K562 (cell line): ENCODE measurements around the gene JUNB. TPM values are rescaled to one million over a fixed set of nuclear protein-coding genes. Genes with fewer than 3 reads are reported as not detected.
A peak's percentile ranks its signal among the peaks of the same experiment; 100 is the strongest.

Source experiments
- BCOR ChIP-seq: fragments of 450-650 bp; IDR thresholded peaks from 2 replicates; pipeline ENCODE4 v1.6.1; 2016
- C11orf30 ChIP-seq: fragments of 450-650 bp; IDR thresholded peaks from 2 replicates; pipeline ENCODE4 v1.6.1; 2016; ENCODE audit warnings: low read depth, mild to moderate bottlenecking
- CBX1 ChIP-seq: sonication (generic); IDR thresholded peaks from 2 replicates; pipeline ENCODE4 v1.6.1; 2016; ENCODE audit warnings: antibody characterized with exemption, low read depth, mild to moderate bottlenecking
- E2F5 ChIP-seq: sonication (generic); formaldehyde crosslinking; IDR thresholded peaks from 2 replicates; pipeline ENCODE4 v1.8.0; 2022; ENCODE audit warnings: mild to moderate bottlenecking, missing genetic modification reagents
- ELK3 ChIP-seq: fragments of 450-650 bp; formaldehyde crosslinking; IDR thresholded peaks from 2 replicates; pipeline ENCODE4 v1.4.0; 2020; ENCODE audit warnings: mild to moderate bottlenecking
- ETV1 ChIP-seq: fragments of 450-650 bp; conservative IDR thresholded peaks from 2 replicates; pipeline ENCODE4 v1.6.1; 2016; ENCODE audit warnings: missing genetic modification characterization, control low read depth, low read depth, missing compliant biosample characterization
- FOSL1 ChIP-seq: fragments of 200-800 bp; sonication (Bioruptor generic); conservative IDR thresholded peaks from 2 replicates; pipeline ENCODE4 v1.6.1; 2016; ENCODE audit warnings: missing genetic modification characterization, missing compliant biosample characterization
- HDGF ChIP-seq: fragments of 450-650 bp; IDR thresholded peaks from 2 replicates; pipeline ENCODE4 v1.6.1; 2016
- HMGN3 ChIP-seq: IDR thresholded peaks from 2 replicates; pipeline ENCODE4 v1.6.1; 2011; ENCODE audit warnings: borderline replicate concordance, low read depth, mild to moderate bottlenecking, mixed read lengths, low read length; ENCODE audit not compliant: insufficient read length; ENCODE audit errors: extremely low read depth
- KLF16 ChIP-seq: IDR thresholded peaks from 2 replicates; pipeline ENCODE4 v1.6.1; 2016; ENCODE audit warnings: antibody characterized with exemption
- MAFF ChIP-seq: IDR thresholded peaks from 2 replicates; pipeline ENCODE4 v1.6.1; 2012; ENCODE audit warnings: low read length, improper control_type of control experiment
- MAZ ChIP-seq, 2 experiments: fragments of 450-650 bp in 1 of 2; sonication (generic) in 1 of 2; formaldehyde crosslinking; IDR thresholded peaks in 1 of 2; conservative IDR thresholded peaks in 1 of 2; 2 replicates each; pipeline versions ENCODE4 v1.4.0 to v1.5.0; 2020; ENCODE audit warnings: mild to moderate bottlenecking in 1 of 2, missing genetic modification reagents in 1 of 2
- MCM7 ChIP-seq, 2 experiments: fragments of 450-650 bp; IDR thresholded peaks; 2 replicates each; pipeline ENCODE4 v1.6.1; 2016 to 2018
- NR1H2 ChIP-seq: sonication (generic); formaldehyde crosslinking; IDR thresholded peaks from 2 replicates; pipeline ENCODE4 v1.4.0; 2020; ENCODE audit warnings: mild to moderate bottlenecking, missing genetic modification reagents
- POLR2A ChIP-seq: fragments of 450-650 bp; conservative IDR thresholded peaks from 2 replicates; pipeline ENCODE4 v1.6.1; 2016
- POLR2G ChIP-seq: fragments of 200-400 bp; formaldehyde crosslinking; IDR thresholded peaks from 2 replicates; pipeline ENCODE4 v1.6.1; 2017; ENCODE audit warnings: low read depth, mild to moderate bottlenecking, antibody characterized with exemption, low read length, moderate library complexity
- PTTG1 ChIP-seq: fragments of 450-650 bp; IDR thresholded peaks from 2 replicates; pipeline ENCODE4 v1.6.1; 2016; ENCODE audit warnings: low read depth, mild to moderate bottlenecking, missing genetic modification characterization, missing compliant biosample characterization
- RBM17 ChIP-seq: fragments of 200-400 bp; formaldehyde crosslinking; IDR thresholded peaks from 2 replicates; pipeline ENCODE4 v1.6.1; 2017; ENCODE audit warnings: low read depth, mild to moderate bottlenecking, low read length, borderline replicate concordance
- SMARCA4 ChIP-seq: fragments of 450-650 bp; IDR thresholded peaks from 2 replicates; pipeline ENCODE4 v1.6.1; 2016
- U2AF2 ChIP-seq: fragments of 200-400 bp; formaldehyde crosslinking; optimal IDR thresholded peaks from 2 replicates; pipeline ENCODE3; 2017; ENCODE audit warnings: low read depth, mild to moderate bottlenecking, low read length
- USF1 ChIP-seq: sonication (generic); formaldehyde crosslinking; IDR thresholded peaks from 2 replicates; pipeline ENCODE4 v1.9.0; 2022; ENCODE audit warnings: mild to moderate bottlenecking, missing genetic modification reagents
- YY1 ChIP-seq, 3 experiments: IDR thresholded peaks; 2 replicates each; pipeline ENCODE4 v1.6.1; 2011; ENCODE audit warnings: low read length in 2 of 3, mild to moderate bottlenecking in 2 of 3, moderate library complexity in 2 of 3, borderline replicate concordance in 1 of 3, control low read depth in 1 of 3, low read depth in 1 of 3; ENCODE audit not compliant: insufficient read depth in 3 of 3, insufficient replicate concordance in 2 of 3, control insufficient read depth in 1 of 3, insufficient read length in 1 of 3; ENCODE audit errors: extremely low read depth in 1 of 3
- ZBTB1 ChIP-seq: sonication (generic); formaldehyde crosslinking; IDR thresholded peaks from 2 replicates; pipeline ENCODE4 v1.8.1; 2023; ENCODE audit warnings: missing genetic modification reagents, low read depth, mild to moderate bottlenecking, borderline replicate concordance
- ZBTB7A ChIP-seq: IDR thresholded peaks from 2 replicates; pipeline ENCODE4 v1.6.1; 2011; ENCODE audit warnings: low read depth, mild to moderate bottlenecking, low read length, moderate library complexity, borderline replicate concordance; ENCODE audit not compliant: control insufficient read depth
- ZNF41 ChIP-seq: fragments of 250-450 bp; sonication (Bioruptor Pico); conservative IDR thresholded peaks from 2 replicates; pipeline ENCODE4 v1.4.0; 2020; ENCODE audit warnings: mild to moderate bottlenecking
- polyA plus RNA-seq, 8 experiments: library from polyadenylated mRNA; depleted of rRNA in 4 of 8; stranded (reverse) in 5 of 8; unstranded in 3 of 8; fragments of >200 nt; fragmentation: Nextera tagmentation in 2 of 8; fragmentation: Illumina TruSeq in 1 of 8; extraction: Ambion mirVana in 2 of 8; extraction: Trizol in 1 of 8; gene quantifications; 2 replicates each; pipeline versions ENCODE4 v1.2.1 to v1.2.3, GENCODE V29; 2011 to 2014; ENCODE audit warnings: inconsistent platforms in 1 of 8, missing spikeins in 1 of 8
- total RNA-seq, 7 experiments: library from RNA; depleted of rRNA in 6 of 7; stranded (reverse); fragments of >200 nt in 6 of 7; fragmentation: Illumina TruSeq in 2 of 7; extraction: Trizol in 2 of 7; gene quantifications; 2 replicates each; pipeline versions ENCODE4 v1.2.1 to v1.2.3, GENCODE V29; 2011 to 2021; ENCODE audit warnings: low replicate concordance in 1 of 7

Gene JUNB
- total and polyA plus RNA-seq, 9 of the 15 experiments (the other 6 are each of a cell fraction or from before 2014, with no cell fraction given) = 0.23 to 88.1 (median 13.1) TPM

GRCh38 chr19:12789098-12789903 lies 2.0 kb upstream of the JUNB start (continued):
- TF ChIP-seq POLR2A (0 out of 2 replicates have a peak, but pooled peaks have one; percentile 29), E2F5 (CRISPR knock-in tag) (no peak), YY1 (IDR thresholded peaks at IDR 0.05; ENCODE audit: borderline replicate concordance in 1 of 3, control insufficient read depth in 1 of 3, extremely low read depth in 1 of 3, insufficient read depth in 3 of 3, insufficient read length in 1 of 3, insufficient replicate concordance in 2 of 3, low read depth in 1 of 3, low read length in 2 of 3) (no peak), FOSL1 (tag) (peak; percentile 44), MCM7 (IDR thresholded peaks at IDR 0.05) (0 out of 4 replicates have a peak, but pooled peaks of 1 of the 2 experiments have one; percentile 21), U2AF2 (no peak), CBX1 (0 out of 2 replicates have a peak, but pooled peaks have one; percentile 24), RBM17 (no peak), ETV1 (tag) (no peak), PTTG1 (no peak), BCOR (peak; percentile 94), HMGN3 (no peak), C11orf30 (no peak), NR1H2 (CRISPR knock-in tag) (0 out of 2 replicates have a peak, but pooled peaks have one; percentile 12), SMARCA4 (0 out of 2 replicates have a peak, but pooled peaks have one; percentile 23), ZBTB7A (peak; percentile 69; the same call in 1 of the 2 replicates), HDGF (peak; percentile 93; the same call in 1 of the 2 replicates), ELK3 (no peak), MAFF (no peak), USF1 (no peak), POLR2G (no peak; the same call in 1 of the 2 replicates), KLF16 (no peak), ZBTB1 (no peak), ZNF41 (no peak), MAZ (CRISPR knock-in tag; conservative IDR thresholded peaks at IDR 0.05 in 1 of 2, IDR thresholded peaks at IDR 0.05 in 1 of 2) (no peak)
